Hematopoietic multipotent progenitor cell treated with erythropoietin and hydrocortisone succinate and interleukin-3 and kit ligand, for 8 days (in vitro differentiated cells): ENCODE data around the gene CNTN3.

Experiments
- DNase-seq: peaks from one replicate; pipeline ENCODE4 v3.0.0-alpha.2; 2015

The CNTN3 gene

GRCh38 chr3:74614107-74614967 lies at the start of gene CNTN3:
Gene CNTN3 (minus strand): TSS chr3:74614659. CDS start chr3:74521112, 93,547 bp downstream.
- no peak for DNase-seq

GRCh38 chr3:74663178-74663577 lies 48.7 kb upstream of the CNTN3 start:
- no peak for DNase-seq

GRCh38 chr3:74661672-74662071 lies 47.2 kb upstream of the CNTN3 start:
- DNase-seq, result no peak

- no peak for DNase-seq
These were observed 37.4 kb upstream of the CNTN3 start for GRCh38 chr3:74651885-74652284.

GRCh38 chr3:74651292-74651691 lies 36.8 kb upstream of the CNTN3 start:
- DNase-seq, result no peak

GRCh38 chr3:74648107-74648506 lies 33.6 kb upstream of the CNTN3 start:
- no peak for DNase-seq

- DNase-seq, result no peak
These were observed 31.6 kb upstream of the CNTN3 start for GRCh38 chr3:74646094-74646493.

GRCh38 chr3:74643636-74644035 lies 29.2 kb upstream of the CNTN3 start:
- no peak for DNase-seq

GRCh38 chr3:74642876-74643275 lies 28.4 kb upstream of the CNTN3 start:
- no peak for DNase-seq

- no peak for DNase-seq
These were observed 25.8 kb upstream of the CNTN3 start for GRCh38 chr3:74640211-74640610.

GRCh38 chr3:74639681-74640080 lies 25.2 kb upstream of the CNTN3 start:
- no peak for DNase-seq

- DNase-seq, result no peak
These were observed 22.5 kb upstream of the CNTN3 start for GRCh38 chr3:74636981-74637380.

GRCh38 chr3:74633021-74633420 lies 18.6 kb upstream of the CNTN3 start:
- no peak for DNase-seq

- DNase-seq, result no peak
These were observed 17.1 kb upstream of the CNTN3 start for GRCh38 chr3:74631351-74632140.

GRCh38 chr3:74630602-74631001 lies 16.1 kb upstream of the CNTN3 start:
- DNase-seq, result no peak

GRCh38 chr3:74626011-74626410 lies 11.6 kb upstream of the CNTN3 start:
- no peak for DNase-seq

GRCh38 chr3:74624301-74624700 lies 9.8 kb upstream of the CNTN3 start:
- no peak for DNase-seq

GRCh38 chr3:74623261-74623836 lies 8.9 kb upstream of the CNTN3 start:
- DNase-seq, result no peak

- DNase-seq, result no peak
These were observed 7.1 kb upstream of the CNTN3 start for GRCh38 chr3:74621581-74621980.

GRCh38 chr3:74617776-74618175 lies 3.3 kb upstream of the CNTN3 start:
- DNase-seq, result no peak

GRCh38 chr3:74613521-74614106 lies 845 bp downstream of the CNTN3 start:
- no peak for DNase-seq

- no peak for DNase-seq
These were observed 1.4 kb downstream of the CNTN3 start for GRCh38 chr3:74613060-74613459.

- DNase-seq, result no peak
These were observed 3.3 kb downstream of the CNTN3 start for GRCh38 chr3:74611206-74611605.
